DMS153 treated with DMSO at 0.1 percent for 48 hours (cell line): ENCODE measurements around the gene FASTKD3.

Source experiments
- DNase-seq: peaks from one replicate; lab custom pipeline; 2025; ENCODE audit not compliant: unreplicated experiment; lab: John Stamatoyannopoulos, UW

The FASTKD3 gene

DNA sequence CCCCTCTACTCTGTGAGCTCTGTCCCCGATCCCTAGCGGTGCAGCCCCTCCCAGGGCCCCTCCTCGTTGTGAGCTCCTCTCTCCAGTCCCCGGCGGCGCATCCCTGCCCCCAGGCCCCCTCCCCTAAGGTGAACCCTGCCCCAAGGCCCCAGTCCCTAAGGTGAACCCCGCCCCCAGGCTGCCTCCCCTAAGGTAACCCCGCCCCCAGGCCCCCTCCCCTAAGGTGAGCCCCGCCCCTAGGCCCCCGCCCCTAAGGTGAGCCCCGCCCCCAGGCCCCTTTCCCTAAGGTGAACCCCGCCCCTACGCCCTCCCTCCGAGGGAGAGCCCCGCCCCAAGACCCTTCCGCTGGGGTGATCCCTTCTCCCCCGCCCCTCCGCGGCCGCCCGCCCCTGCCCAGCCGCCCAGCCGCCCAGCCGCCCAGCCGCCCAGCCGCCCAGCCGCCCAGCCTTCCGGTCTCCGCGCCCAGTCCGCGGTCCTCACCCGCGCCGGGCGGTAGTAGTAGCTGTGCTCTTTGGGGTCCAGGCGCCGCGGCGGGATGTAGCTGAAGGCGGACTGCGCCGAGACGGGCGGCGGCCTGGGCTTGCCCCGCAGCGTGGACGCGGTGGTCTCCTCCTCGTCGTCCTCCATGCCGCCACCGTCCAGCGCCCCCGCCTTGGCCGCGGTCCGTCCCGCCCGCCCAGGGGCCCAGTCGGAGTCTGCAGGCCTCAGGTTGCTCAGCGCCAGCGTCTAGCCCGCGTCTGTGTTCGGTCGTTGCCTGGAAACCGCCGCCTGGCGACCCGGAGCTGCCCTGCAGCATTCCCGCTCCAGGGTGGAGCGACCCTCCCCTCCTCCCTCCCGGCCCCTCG lies 18.2 kb downstream of the FASTKD3 start, which contains the start of gene CFAP90:
TSS of gene CFAP90 (minus strand) at position 739 of the 845 bp plus-strand sequence. CDS start at position 627, 112 bp downstream.
- no peak for DNase-seq

DNA sequence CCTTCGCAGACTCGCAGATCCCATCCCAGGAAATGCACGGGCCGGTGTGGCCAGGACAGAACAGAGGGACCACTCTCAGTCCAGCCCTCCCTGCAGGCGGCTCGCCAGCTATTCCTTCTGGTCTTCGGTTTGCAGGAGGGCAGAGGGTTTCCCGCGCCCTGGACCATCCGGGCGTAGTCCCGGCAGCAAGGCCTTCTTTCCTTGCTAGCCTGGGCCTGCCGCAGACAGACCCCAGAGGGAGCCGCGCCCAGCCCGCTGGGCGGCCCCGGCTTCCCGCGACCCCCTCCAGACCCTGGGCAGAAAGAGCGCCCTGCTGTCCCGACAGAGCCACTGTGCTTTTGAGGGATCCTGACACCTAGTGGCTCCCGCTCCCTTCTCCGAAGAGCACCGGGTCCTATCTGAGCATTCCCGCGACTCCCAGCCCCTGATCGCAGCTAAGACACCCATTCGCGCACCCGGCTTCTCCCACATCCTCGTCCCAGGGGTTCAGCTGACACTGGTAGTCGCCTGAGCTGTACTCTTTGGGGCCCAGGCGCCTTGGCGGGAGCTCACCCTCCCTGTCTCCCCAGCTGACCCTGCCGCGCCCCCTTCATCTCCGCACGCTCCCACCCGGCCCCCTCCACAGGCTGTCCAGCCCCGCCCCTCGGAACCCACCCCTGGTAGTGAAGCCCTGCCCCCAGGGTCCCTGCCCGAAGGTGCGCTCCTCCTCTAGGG lies 19.0 kb downstream of the FASTKD3 start:
- peak; percentile 26 for DNase-seq

DNA sequence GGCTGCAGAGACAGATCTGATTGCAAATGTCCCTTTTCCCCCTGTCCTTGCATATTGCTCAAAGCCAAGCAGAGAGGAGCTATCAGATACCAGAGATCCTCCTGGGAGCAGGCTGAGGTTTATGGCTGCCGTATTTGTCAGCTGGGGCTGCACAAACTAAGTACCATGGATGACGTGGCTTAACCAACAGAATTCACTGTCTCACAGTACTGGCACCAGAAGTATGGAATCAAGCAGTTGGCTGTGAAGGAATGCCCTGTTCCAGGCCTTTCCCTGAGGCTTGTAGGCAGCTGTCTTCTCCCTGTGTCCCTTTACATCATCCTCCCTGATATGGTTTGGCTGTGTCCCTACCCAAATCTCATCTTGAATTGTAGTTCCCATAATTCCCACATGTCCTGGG lies 20.5 kb downstream of the FASTKD3 start:
- no peak for DNase-seq

DNA sequence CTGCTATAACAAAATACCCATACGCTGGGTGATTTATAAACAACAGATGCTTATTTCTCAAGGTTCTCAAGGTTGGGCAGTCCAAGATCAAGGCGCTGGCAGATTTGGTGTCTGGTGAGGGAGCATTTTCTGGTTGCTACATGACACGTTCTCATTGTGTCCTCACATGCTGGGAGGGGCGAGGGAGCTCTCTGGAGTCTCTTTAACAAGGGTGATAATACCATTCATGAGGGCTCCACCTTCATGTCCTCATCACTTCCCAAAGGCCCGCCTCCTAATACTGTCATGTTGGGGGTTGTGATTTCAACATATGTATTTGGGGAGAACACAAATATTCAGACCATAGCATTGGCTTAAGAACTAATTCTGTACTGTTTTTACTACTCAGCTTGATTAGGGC lies 22.5 kb downstream of the FASTKD3 start:
- no peak for DNase-seq

DNA sequence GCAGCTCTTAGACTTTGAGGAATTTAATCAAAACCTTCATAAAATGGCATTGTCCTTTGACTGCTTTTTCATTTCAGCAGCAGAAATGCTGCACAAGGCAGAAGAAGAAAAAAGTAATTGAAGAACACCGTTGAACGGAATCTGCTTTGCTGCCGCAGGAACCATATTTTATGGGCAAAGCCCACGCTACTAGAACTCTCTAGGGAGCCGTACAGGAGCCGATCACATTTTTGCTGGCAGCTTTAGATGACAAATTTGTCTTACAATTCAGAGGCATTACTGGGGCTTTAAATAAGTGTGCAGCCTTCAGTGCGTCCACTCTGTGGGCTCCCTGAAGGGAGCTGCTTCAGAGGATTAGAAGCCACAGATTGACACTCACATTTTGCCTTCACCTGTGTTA lies 23.3 kb downstream of the FASTKD3 start:
- DNase-seq = no peak

DNA sequence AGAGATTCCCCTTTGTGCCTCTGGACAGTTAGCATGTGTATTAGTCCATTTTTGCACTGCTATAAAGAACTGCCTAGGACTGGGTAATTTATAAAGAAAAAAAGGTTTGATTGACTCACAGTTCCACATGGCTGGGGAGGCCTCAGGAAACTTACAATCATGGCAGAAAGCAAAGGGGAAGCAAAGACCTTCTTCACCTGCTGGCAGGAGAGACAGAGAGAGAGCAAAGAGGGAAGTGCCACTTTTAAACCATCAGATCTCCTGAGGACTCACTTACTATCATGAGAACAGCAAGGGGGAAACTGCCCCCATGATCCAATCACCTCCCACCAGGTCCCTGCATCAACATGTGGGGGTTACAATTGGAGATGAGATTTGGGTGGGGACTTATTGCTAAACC lies 23.9 kb downstream of the FASTKD3 start:
- no peak for DNase-seq

DNA sequence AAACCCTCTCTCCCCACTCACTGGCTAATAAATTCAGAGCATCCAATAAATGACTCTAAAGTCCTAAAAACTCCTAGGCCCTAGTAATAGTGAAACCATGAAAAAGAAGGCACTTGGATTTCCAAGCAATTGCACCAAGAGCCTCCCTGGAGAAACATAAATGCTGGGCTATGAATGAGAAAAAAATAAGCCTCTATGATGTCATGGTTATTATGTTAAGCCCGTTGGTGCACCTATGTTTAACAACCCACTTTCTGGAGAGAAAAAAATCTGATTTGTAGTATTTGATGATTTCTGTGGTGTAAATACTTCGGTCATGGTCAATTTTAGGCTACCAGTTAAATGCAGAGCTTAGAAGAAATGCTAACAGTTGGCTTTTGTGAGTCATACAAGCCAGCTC lies 26.3 kb downstream of the FASTKD3 start:
- no peak for DNase-seq

DNA sequence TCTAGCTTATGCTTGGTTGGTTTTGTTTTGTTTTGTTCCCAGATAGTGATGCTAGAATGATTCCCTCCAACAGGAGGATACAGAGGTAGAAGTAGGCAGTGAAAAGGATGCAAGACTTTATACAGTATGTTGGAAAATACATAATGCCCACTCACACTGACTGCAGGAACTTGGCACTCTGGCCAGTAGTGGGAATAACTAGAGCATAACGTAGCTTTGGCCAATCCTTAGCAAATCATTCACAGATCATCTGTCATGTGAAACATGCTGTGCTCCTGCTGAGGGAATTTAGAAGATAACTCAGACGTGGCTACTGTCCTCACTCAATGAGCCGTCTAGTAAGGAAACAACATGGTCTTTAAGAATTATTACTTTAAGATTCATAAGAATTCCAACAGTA lies 31.4 kb downstream of the FASTKD3 start:
- DNase-seq = no peak

DNA sequence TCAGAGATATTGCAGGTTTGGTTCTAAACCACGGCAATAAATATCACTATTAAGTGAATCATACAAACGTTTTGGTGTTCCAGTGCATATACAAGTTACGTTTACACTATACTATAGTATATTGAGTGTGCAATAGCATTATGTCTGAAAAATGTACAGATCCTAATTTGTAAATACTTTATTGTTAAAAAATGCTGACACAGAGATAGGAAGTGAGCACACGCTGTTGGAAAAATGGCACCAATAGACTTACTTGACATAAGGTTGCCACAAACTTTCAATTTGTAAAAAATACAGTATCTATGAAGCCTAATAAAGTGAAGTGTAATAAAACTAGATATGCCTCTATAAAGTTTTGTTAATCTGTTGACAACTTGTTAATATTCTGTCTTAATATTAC lies 33.8 kb downstream of the FASTKD3 start:
- no peak for DNase-seq

DNA sequence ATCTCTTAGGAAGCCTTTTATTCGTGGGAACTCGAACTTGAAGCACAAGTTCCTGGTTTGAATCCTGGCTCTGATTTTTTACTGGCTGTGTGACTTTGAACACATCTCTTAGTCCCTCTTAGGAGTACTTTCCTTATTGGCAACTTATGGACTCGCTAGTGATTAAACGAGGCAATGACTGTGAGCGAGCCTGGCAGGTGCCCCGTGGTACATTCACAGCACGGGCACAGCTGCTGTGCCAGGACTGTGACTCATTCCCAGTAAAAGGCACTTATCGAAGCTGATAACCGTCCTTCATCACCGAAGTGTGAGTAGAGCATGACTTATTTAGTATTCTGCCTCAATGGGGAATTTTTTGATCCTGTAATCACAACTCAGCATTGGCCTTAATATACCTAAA lies 40.6 kb downstream of the FASTKD3 start:
- no peak for DNase-seq

DNA sequence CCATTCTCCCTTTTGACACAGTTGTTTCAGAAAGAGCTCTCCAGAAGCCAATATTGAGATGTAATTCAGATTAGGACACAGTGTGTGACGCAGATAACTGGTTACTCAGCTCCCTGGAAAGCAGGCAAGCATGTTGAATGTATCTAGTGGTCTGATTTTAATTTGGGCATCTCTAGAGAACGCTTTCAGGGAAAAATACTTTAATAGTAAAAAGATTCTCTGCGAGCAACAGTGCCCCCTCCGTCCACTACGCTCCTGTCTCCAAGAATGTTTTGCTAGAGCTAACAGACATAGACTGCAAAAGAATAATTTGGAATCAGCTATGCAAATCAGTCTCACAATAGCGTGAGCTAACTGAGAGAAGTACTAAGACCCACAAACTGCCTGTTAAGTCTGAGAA lies 41.2 kb downstream of the FASTKD3 start:
- no peak for DNase-seq

DNA sequence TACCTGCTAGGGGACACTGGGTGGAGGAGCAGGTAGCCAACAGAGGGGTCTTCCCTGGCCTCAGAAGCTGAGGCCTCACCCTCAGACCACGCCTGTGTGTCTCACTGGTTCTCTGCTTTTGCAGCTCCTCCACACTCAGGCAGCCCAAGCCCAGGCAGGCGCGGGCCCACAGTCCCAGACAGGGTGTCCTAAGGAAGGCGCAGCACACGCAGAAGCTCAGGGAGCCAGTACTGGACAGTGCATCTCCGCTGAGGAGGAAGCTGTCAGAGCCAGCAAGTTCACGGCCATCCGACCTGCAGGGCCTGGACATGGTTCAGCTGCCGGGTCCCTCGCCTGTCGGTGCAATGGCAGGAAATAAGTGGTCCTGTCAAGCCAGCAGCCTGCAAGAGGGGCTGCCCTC lies 43.2 kb downstream of the FASTKD3 start:
- DNase-seq = no peak

DNA sequence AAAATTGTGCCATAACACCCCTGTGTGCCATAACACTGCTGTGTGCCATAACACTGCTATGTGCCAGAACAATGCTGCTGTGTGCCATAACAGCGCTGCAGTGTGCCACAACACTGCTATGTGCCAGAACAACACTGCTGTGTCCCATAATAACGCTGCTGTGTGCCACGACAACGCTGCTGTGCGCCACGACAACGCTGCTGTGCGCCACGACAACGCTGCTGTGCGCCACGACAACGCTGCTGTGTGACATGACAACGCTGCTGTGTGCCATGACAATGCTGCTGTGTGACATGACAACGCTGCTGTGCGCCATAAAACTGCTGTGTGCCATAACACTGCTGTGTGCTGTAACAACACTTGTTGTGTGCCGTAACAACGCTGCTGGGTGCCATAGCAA lies 43.8 kb downstream of the FASTKD3 start:
- DNase-seq = no peak

DNA sequence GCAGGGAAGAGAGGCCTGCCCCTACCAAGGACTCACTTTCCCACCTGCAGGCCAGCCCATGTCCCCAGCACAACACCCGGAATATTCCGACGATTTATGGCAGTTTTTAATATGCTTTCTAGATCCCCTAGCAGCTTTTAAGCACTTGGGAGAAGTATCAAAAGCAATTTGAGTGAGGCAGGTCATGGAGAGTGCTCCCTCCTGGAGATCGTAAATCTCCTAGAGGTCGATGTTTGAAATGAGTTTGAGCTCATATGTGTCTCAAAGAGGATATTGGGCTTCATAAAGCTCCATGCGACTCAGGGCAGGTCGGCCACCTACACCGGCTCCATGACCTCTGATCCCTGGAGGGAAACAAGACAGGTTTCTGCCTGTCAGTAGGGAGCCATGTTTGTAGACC lies 45.2 kb downstream of the FASTKD3 start:
- no peak for DNase-seq

DNA sequence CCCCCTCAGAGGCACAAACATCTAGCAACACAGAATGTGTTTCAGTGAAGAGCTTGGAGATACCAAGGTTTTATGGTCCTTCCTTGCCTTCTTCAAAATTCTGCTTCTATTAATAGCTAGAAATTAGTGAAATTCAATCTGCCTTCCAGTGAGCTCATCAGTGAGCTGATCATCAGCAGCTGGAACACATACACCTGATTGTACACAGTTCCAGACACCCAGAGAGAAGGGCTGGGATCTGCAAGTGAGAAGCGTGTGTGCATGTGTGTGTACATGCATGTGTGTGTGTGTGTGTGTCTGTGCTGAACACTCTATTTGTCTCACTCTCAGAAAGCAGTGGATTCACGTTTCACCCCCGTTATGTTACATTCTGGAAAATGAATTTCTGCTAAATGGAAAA lies 46.4 kb downstream of the FASTKD3 start:
- DNase-seq = no peak

DNA sequence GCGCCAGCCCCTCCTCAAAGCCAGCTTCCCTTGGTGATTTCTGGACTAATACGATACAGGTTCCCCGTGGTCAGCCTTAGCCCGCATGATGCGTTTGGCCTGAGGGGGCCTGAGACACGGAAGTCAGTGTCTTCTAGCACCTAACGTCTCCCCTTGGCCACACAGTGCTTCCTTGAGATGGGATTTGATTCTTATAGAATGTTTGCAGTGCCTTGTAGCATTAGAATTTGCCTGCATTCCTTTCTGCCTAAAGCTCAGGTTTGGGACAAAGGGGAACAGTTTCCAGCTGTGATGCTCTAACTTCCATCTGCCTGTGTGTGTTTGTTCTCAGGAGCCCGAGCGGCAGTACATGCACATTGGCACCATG lies 52.3 kb downstream of the FASTKD3 start:
- no peak for DNase-seq

DNA sequence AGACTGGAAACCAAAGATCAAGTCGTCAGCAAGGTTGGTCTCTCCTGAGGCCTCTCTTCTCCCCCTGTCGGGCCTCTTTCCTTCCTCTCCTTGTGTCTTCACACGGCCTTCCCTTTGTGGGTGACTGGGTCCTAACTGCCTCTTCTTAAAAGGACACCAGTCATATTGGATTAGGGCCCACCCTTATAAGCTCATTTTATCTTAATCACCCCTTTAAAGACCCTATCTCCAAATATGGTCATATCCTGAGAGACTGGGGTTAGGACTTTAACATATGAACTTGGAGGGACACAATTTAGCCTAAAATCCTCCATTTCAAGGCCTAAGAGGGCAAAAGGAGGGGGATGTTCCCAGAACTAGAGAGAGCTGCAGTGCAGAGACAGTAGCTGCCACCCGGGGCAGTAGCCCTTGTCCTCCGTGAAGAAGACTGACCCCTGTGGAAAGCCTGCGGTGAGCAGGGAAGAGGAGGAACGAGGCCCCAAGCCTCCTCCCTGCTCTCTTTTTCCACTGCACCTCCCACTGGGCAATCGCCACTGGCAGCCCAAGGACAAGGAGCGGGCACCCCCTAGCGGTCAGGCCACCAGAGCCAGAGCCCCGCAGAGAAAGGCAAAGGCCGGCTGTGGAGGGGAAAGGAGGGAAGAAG lies 52.8 kb downstream of the FASTKD3 start:
- DNase-seq = peak; percentile 80

DNA sequence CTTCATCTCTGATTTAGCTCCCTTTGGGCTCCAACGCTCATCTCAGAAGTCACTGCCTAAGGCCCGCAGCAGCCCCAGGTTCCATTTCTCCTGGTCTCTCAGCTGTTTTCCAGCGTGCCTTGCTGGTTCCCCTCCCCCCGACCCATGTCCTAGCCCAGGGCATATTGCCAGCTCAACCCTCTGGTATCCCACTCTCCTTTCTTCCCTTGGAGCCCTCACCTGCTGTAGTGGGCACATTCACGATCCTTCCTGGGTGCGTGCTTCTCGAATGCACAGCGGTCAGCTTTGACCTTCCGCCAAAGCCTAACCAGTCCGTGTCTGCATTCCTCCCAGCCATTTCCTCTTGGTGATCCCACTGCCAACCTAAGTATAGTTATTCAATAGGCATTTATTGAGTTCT lies 54.0 kb downstream of the FASTKD3 start:
- DNase-seq = no peak

DNA sequence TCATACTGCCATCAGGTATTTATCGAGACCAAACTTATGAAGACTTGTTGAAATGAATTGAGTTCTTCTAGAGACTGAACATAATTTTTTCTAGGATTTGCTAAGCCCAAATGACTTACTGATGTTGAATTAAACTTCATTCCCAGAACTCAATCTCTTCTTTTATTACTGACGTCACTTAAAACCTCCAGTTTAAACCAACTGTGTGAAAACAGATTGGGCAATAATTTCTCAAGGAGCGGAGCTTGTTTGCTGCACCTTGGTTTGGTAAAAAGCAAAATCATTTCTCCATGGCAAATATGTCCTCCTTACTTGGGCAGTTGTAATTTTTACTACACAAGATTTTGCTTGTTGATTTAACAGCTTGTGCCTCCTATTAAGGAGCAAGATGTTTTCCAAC lies 55.3 kb downstream of the FASTKD3 start:
- no peak for DNase-seq

DNA sequence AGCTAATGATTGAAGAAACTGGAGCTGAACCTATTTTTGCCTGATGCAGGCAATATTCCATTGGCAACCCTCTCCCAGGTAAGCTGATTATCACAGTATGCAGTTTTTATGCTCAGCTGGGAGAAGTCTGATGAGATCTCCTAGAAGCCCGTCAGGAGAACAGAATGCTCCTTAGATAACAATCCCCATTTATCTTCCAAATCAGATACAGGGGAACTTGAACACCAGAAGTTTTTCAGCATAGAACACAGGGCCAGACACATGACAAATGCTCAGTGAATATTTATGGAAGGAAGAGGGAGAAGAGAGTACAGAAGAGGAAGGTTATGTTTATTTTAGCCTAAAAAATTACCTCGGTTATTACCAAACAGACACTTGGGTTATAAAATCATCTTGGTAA lies 55.8 kb downstream of the FASTKD3 start:
- DNase-seq = no peak

DNA sequence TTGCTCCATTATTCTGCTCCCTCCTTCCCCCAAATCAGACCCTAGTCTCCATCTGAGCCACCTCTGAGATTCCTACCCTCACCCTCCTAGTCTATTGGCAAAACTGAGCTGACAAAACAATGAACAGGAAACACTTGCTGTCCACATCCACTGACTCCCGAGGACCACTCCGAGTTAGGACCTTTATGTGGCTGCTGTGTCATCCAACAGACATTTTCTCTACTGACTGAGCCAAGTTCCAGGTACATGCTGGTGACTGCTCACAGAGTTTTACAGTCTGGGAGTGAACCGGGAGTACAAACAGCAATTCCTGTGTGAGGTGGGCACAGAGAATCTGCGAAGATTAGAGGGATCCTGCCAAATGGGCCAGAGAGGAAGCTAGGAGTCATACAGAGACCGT lies 57.1 kb downstream of the FASTKD3 start:
- no peak for DNase-seq
